RWPE1 (cell line): Measurements from ENCODE around the gene LAPTM5.

ENCODE experiments used
- CTCF ChIA-PET: fragments of 350-600 bp; sonication (Branson Sonifier 250); formaldehyde crosslinking; extraction: SDS; loops from one replicate; lab custom pipeline; 2021; lab: Yijun Ruan, JAX
- POLR2A ChIA-PET: fragments of 400-600 bp; formaldehyde crosslinking; extraction: SDS; loops from one replicate; lab custom pipeline; 2020; ENCODE audit warnings: antibody characterized with exemption; ENCODE audit not compliant: low non-redundant PET; lab: Yijun Ruan, JAX
- DNase-seq: peaks from one replicate; pipeline ENCODE4 v3.0.0; 2012; ENCODE audit warnings: low spot score
- H3K27ac ChIP-seq: fragments of 450-650 bp; 2 replicates; pipeline ENCODE4 v1.5.1; 2017
- TF ChIP-seq, protein P1 (sequence below): fragments of 450-650 bp; conservative IDR thresholded peaks from 2 replicates; pipeline ENCODE4 v1.5.1; 2017; ENCODE audit warnings: low read depth, mild to moderate bottlenecking

The LAPTM5 gene

DNA sequence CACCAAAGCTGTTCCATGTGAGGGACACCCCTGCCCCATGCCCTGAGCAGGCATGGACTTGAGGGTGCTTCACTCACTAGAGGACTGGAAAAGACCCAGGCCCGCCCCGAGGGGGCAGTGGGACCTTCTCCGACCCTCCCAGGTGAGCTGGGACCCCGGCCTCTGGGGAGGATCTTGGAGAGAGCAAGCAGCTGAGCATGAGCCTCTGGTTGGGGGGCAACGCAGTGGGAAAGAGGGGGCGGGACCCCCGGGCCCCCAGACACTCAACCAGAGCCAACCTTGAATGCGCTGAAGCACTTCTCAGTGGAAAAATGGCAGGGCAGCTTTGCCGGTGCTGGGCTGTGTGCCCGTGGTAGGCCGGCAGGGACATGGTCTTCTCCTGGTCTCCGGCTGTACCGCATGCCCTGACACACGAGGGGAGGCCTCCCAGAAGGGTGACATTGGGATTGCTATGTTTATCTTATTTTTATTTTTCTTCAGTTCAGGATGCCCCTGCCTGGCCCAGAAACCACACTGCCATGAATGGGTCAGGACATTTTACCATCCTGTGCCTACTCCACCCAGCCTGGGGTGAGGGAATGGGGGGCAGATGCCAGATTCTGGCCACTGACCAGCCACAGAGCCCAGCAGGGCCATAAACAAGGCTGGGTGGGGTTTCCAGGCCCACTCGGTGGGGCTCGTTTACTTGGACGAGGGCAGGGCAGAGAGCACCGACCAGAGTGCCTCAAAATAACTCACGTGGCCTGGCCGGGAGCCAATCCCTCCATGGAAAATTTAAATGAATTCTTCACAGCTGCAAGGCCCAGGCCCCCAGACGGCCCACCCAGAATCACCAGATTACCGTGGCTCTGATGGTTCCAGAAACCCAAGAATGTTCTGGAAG is 17.2 kb upstream of the LAPTM5 start:
- TF ChIP-seq, protein P1, sequence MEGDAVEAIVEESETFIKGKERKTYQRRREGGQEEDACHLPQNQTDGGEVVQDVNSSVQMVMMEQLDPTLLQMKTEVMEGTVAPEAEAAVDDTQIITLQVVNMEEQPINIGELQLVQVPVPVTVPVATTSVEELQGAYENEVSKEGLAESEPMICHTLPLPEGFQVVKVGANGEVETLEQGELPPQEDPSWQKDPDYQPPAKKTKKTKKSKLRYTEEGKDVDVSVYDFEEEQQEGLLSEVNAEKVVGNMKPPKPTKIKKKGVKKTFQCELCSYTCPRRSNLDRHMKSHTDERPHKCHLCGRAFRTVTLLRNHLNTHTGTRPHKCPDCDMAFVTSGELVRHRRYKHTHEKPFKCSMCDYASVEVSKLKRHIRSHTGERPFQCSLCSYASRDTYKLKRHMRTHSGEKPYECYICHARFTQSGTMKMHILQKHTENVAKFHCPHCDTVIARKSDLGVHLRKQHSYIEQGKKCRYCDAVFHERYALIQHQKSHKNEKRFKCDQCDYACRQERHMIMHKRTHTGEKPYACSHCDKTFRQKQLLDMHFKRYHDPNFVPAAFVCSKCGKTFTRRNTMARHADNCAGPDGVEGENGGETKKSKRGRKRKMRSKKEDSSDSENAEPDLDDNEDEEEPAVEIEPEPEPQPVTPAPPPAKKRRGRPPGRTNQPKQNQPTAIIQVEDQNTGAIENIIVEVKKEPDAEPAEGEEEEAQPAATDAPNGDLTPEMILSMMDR = no peak
- CTCF ChIA-PET = interaction anchor here (0.6 to 1.3 kb wide), 2 partner anchors 55 to 122 kb away, joined by 3 read pairs; no protein-coding TSS in a partner anchor
- no peak for DNase-seq
- POLR2A ChIA-PET = no interaction called here
- H3K27ac ChIP-seq = no peak overlapping the region

GRCh38 chr1:30773722-30774358 is 16.3 kb upstream of the LAPTM5 start:
- ChIA-PET POLR2A (no interaction called here), CTCF (no interaction called here)
- TF ChIP-seq, protein P1 = no peak
- no peak overlapping the region for H3K27ac ChIP-seq
- DNase-seq = no peak

DNA sequence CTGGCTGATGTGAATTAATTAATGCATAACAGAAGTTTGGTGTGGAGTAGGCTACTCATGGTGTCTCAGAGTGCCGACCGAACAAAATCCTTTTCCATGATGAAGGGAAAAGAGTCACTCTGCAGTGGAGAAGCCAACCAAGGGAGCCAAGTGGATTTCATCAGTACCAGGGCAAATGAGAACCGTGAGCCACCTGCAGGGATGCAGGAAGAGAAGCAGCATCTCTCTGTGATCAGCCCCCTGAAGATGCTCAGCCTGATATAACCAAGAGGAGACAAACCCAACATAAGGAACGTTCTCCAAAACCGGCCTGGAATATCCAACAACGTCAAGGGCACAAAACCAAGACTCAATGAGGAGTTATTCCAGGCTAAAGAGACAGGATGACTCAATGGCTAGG is 13.4 kb upstream of the LAPTM5 start:
- CTCF ChIA-PET = no interaction called here
- TF ChIP-seq, protein P1 = no peak

GRCh38 chr1:30770150-30770549 is 12.6 kb upstream of the LAPTM5 start:
- DNase-seq = no peak
- POLR2A ChIA-PET = no interaction called here
- CTCF ChIA-PET = interaction anchor here (0.9 kb wide), 1 partner anchor 10 kb away, joined by 6 read pairs; no protein-coding TSS in a partner anchor
- TF ChIP-seq, protein P1 = no peak
- H3K27ac ChIP-seq = no peak overlapping the region

More for the DNA sequence above, 13.4 kb upstream of the LAPTM5 start:
- H3K27ac ChIP-seq = no peak overlapping the region
- no peak for DNase-seq
- POLR2A ChIA-PET = interaction anchor here (0.7 kb wide), 1 partner anchor 53 kb away, joined by 4 read pairs; no protein-coding TSS in a partner anchor

- POLR2A ChIA-PET = no interaction called here
- CTCF ChIA-PET = interaction anchor here (0.7 to 1.0 kb wide), 3 partner anchors 8 to 32 kb away, joined by 3 to 6 read pairs (median 3); no protein-coding TSS in a partner anchor
- H3K27ac ChIP-seq = no peak overlapping the region
- DNase-seq = no peak
- TF ChIP-seq, protein P1 = no peak
Observed at GRCh38 chr1:30768830-30769718, 11.5 kb upstream of the LAPTM5 start.
